ENCODE results near the gene OR2B2. TPM values are rescaled to one million over a fixed set of nuclear protein-coding genes. Genes with fewer than 3 reads are reported as not detected.
"Not testable (repeated sequence)": the region's sequence is repeated elsewhere in the genome, so short reads cannot be mapped to it uniquely, and the experiment has no call there.

Gene OR2B2
- polyA plus RNA-seq (ENCODE audit: insufficient read length in 4 of 4) = not detected

DNA sequence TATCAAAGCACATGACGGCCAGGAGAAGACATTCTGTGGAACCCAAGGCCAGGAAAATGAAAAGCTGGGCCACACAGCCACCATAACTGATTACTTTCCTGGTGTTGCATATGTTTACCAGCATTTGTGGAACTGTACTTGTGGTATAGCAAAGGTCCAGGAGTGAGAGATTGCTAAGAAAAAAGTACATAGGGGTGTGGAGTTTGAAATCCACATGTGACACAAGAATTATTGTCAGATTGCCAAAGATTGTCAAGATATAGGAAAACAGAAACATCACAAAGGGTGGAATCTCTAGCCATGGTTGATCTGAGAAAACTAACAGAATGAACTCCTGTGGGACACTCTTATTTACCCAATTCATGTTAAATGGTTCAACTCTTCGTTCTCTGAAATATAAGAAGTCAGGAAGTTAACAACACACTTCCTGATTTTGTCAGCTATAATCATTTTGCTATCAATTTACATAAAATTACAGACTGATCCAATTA lies at the start of gene OR2B2:
Gene OR2B2 (minus strand): TSS at position 441 of the 491 bp plus-strand sequence. CDS start 77 bp downstream, at position 364.
- DNase-seq (ENCODE audit: low read depth in 4 of 4, low spot score in 3 of 4) = no peak

DNA sequence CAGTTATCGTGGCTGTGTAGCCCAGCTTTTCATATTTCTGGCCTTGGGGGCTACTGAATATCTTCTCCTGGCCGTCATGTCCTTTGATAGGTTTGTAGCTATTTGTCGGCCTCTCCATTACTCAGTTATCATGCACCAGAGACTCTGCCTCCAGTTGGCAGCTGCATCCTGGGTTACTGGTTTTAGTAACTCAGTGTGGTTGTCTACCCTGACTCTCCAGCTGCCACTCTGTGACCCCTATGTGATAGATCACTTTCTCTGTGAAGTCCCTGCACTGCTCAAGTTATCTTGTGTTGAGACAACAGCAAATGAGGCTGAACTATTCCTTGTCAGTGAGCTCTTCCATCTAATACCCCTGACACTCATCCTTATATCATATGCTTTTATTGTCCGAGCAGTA lies 45.3 kb upstream of the OR2B2 start:
- DNase-seq (ENCODE audit: low read depth in 4 of 4, low spot score in 3 of 4) = no peak

GRCh38 chr6:27956941-27957340 lies 44.7 kb upstream of the OR2B2 start, which contains the start of gene OR2B6:
TSS of gene OR2B6 (plus strand) at chr6:27957241. CDS start at chr6:27957241, 0 bp downstream.
- DNase-seq (ENCODE audit: low read depth in 4 of 4, low spot score in 3 of 4) = no peak

GRCh38 chr6:27951040-27951439 lies 38.8 kb upstream of the OR2B2 start:
- no peak for DNase-seq (ENCODE audit: low read depth in 4 of 4, low spot score in 3 of 4)

DNA sequence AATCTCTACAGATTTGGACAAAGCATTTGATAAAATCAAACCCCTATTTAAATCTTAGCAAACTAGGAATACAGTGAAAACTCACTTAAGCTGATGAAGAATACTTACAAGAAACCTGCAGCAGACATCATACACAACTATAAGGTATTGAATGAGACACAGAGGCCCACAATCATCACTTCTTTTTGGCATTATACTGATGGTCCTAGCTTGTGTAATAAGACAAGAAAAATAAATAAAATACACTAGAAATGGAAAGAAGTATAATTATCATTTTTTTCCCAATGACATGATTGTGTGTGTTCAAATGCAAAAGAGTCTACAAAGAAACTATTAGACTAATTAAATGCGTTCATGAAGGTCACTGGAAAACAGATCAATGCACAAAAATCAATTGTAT lies 36.0 kb upstream of the OR2B2 start:
- DNase-seq (ENCODE audit: low read depth in 4 of 4, low spot score in 3 of 4) = no peak

- DNase-seq (ENCODE audit: low read depth in 4 of 4, low spot score in 3 of 4) = not testable (repeated sequence)
These were observed 30.9 kb upstream of the OR2B2 start for GRCh38 chr6:27943072-27943471.

- no peak for DNase-seq (ENCODE audit: low read depth in 4 of 4, low spot score in 3 of 4)
These were observed 28.6 kb upstream of the OR2B2 start for GRCh38 chr6:27940766-27941165.

DNA sequence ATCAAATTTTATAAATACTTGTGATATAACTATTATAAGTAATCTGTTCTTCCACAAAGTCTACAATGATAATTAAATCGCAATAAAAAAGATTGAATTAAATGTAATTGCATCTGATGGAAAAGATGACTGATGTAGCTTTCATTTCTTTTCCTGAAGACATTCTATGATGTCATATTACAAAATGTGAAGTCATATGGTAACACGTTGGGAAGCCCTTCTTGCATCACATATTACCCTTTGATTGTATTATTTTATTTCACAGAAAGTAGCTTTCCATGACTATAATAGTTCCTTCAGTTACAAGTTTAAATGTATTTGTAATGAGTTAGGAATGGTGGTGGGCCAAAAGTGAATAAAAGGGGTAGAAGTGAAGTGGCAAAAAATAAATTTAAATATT lies 19.0 kb upstream of the OR2B2 start:
- no peak for DNase-seq (ENCODE audit: low read depth in 4 of 4, low spot score in 3 of 4)

- not testable (repeated sequence) for DNase-seq (ENCODE audit: low read depth in 4 of 4, low spot score in 3 of 4)
These were observed 17.7 kb upstream of the OR2B2 start for GRCh38 chr6:27929930-27930329.

DNA sequence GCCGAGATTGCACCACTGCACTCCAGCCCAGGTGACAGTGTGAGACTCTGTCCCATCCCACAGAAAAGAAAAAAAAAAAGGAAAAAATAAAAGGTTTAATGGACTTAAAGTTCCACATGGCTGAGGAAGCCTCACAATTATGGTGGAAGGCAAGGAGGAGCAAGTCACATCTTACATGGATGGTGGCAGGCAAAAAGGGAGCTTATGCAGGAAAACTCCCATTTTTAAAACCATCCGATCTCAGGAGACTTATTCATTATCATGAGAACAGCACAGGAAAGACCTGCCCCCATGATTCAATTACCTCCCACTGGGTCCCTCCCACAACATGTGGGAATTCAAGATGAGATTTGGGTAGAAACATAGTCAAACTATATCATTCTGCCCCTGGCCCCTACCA lies 15.8 kb upstream of the OR2B2 start:
- not testable (repeated sequence) for DNase-seq (ENCODE audit: low read depth in 4 of 4, low spot score in 3 of 4)

DNA sequence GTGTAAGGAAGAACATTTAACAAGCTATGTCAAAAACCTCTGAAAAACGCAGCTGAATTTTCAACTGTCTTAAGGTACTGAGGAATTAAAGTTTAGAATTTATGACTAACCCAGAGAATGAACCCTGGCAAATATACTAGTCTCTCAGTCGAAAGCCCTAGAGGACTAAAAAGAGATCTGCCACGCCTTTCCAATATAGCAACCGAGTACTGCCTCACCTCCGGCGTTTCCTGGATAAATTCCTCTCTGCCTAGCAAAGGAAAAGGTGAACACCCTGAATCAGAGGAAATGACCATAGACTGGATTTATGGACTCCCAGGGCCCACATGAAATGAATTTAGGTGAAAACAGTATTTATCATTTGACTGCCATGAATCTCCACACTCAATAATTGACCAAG lies 12.0 kb upstream of the OR2B2 start:
- DNase-seq (ENCODE audit: low read depth in 4 of 4, low spot score in 3 of 4) = no peak

DNA sequence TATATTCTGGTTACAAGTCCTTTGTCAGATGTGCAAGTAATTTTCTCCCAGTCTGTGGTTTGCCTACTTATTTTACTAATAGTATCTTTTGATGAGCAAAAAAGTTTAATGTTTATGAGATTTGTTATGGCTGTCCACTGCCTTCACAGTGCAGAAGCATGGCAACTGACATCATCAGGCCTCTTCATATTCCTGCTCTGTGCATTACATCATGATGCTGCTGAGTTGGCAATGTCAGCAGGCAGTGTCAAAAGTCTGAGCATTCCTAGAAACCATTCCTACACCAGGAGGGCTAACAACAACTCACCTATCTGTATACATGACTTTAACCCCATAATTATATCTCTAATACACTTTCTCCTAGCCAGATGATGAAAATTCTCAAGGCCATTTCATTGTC lies 10.8 kb upstream of the OR2B2 start:
- no peak for DNase-seq (ENCODE audit: low read depth in 4 of 4, low spot score in 3 of 4)

- DNase-seq (ENCODE audit: low read depth in 4 of 4, low spot score in 3 of 4) = no peak
These were observed 4.2 kb downstream of the OR2B2 start for GRCh38 chr6:27908017-27908416.

DNA sequence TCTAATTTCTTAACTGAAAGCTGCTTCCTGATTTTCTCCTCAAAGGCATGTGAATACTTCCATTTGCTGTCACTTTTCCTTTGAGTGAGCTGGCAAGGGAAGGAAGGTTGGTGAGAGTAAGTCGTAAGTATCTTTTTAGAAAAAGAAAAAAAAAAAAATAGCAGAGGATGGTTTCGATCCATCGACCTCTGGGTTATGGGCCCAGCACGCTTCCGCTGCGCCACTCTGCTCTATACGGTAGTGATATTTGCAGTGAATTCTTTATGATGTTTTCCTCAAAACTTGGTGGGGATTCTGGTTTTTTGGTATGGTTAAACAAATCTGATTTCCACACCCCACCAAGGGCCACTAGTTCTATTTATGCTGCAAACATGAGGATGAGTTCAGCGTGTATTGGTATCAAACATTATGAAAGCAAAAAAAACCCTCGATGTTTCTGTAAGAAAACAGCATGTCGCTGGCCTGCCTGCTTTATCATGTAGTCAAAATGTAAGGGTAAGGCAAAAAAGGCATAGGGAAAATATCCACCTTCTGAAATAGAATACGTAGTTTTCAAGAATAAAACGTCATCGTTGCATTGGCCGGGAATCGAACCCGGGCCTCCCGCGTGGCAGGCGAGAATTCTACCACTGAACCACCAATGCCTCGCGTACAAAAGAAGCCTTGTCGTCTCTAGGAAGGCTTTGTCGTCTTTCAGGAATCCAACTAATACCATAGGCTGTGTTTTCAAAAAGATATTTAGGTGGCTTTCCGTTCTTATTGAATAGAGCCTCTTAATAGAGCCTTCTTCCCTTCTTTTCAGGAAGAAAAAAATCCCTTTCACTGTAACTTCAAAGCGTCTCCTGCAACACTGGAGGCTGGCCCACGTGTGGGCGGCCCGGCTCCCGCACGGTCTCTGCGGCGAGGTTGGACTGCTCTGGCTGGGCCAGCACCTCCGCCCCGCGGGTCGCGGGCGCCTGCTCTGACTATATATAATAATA lies 9.6 kb downstream of the OR2B2 start:
- DNase-seq (ENCODE audit: low read depth in 4 of 4, low spot score in 3 of 4) = peak in 3 of 4 donors; percentile 84 to 87 (median 86)

DNA sequence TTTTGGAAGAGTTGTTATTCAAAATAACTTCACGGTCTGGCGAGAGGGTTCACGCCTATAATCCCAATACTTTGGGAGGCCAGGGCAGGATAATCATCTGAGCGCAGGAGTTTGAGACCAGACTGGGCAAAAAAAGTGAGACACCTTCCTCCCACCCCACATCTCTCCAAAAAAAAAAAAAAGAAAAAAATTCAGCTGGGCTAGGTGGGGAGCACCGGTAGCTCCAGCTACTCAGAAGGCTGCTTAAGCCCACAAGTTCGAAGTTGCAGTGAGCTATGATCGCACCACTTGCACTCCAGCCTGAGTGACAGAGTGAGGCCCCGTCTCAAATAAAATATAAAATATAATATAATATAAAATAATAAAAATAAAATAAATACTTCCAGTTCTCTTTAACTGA lies 10.4 kb downstream of the OR2B2 start:
- no peak for DNase-seq (ENCODE audit: low read depth in 4 of 4, low spot score in 3 of 4)

DNA sequence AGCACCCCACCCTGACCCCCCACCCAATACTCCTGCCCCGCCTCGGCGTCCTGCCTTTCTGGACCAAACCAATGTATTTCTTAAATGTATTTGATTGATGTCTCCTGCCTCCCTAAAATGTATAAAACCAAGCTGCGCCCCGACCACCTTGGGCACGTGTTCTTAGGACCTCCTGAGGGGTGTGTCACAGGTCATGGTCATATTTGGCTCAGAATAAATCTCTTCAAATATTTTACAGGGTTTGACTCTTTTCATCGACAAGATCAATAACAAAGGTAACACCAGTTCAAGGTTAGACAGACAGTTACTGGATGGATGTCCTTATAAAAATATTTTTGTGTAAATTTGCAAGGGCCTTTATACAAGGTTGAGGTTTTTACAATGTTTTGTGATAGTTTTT lies 12.0 kb downstream of the OR2B2 start:
- DNase-seq (ENCODE audit: low read depth in 4 of 4, low spot score in 3 of 4) = not testable (repeated sequence)

DNA sequence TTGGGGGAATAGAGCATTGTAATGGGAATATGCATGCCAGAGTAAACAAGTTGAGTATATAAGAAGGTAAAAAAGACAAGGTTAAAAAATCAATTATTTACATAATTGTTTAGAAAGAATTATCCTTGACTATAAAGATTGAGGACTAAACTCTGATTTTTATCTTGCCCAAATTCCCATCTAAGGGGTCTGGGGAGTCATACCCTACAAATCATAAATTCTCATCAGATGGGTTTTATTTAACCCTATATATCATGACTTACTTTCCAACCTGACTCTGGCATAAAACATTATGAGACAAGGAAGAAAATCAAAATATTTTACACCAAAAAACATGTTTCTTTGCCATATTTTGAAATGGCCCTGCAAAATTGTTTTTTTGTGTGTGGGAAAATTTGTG lies 12.7 kb downstream of the OR2B2 start:
- DNase-seq (ENCODE audit: low read depth in 4 of 4, low spot score in 3 of 4) = no peak

- no peak for DNase-seq (ENCODE audit: low read depth in 4 of 4, low spot score in 3 of 4)
These were observed 14.5 kb downstream of the OR2B2 start for GRCh38 chr6:27897580-27898206.

DNA sequence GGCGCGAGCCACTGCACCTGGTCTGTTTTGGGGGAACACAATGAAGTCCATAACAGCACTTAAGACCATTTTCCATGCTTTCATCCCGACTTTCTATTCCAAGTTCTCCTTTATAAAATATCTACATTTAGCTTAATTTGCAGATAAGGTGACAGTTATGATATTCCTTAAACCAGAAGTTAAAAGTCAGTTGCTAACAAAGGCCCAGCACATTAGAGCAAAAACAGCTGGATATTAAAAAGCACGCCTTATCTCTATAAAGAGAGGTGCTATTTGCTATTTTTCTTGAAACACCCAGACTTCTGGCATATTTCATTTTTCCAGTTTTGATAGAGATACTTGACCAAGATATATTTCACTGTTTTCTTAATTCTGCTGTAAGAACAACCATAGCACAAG lies 15.8 kb downstream of the OR2B2 start:
- no peak for DNase-seq (ENCODE audit: low read depth in 4 of 4, low spot score in 3 of 4)

GRCh38 chr6:27894839-27895762 lies 17.1 kb downstream of the OR2B2 start:
- DNase-seq (ENCODE audit: low read depth in 4 of 4, low spot score in 3 of 4) = peak in 2 of 4 donors; percentile 75 to 83

Data from left renal pelvis (tissue), 4 donors.